SK-N-MC (cell line): ENCODE data around the gene FHIT.

Source experiments
- EZH2 ChIP-seq: fragments of 200-600 bp; sonication (generic); IDR thresholded peaks from one replicate; pipeline ENCODE4 v1.6.1; 2017; ENCODE audit warnings: antibody characterized with exemption
- FOXP2 ChIP-seq: optimal IDR thresholded peaks from 2 replicates; pipeline ENCODE3; 2011; ENCODE audit warnings: mild to moderate bottlenecking, moderate library complexity; ENCODE audit not compliant: insufficient read depth; ENCODE audit errors: extremely low read length, control extremely low read depth
- POLR2AphosphoS5 ChIP-seq: IDR thresholded peaks from 2 replicates; pipeline ENCODE4 v1.6.1; 2012; ENCODE audit warnings: mild to moderate bottlenecking, low read depth, low read length, borderline replicate concordance

GRCh38 chr3:59832241-59832640 lies 1419.0 kb downstream of the FHIT start:
- TF ChIP-seq EZH2 (no peak), POLR2AphosphoS5 (no peak), FOXP2 (no peak)
